ENCODE data around the gene CCNO.
A peak's percentile ranks its signal among the peaks of the same experiment; 100 is the strongest.

- peak in 6 of 7 experiments; percentile 28 to 74 (median 64) for TF ChIP-seq CTCF (IDR thresholded peaks at IDR 0.05)
- no peak for TF ChIP-seq POLR2A (IDR thresholded peaks at IDR 0.05)
Measured at GRCh38 chr5:55187370-55187769, 46.0 kb downstream of the CCNO start.

Measured in body of pancreas (tissue), 4 donors.